GM12801 (cell line): ENCODE data around the gene SAYSD1.

ENCODE experiments used
- TF ChIP-seq, protein P1 (sequence below): IDR thresholded peaks from one replicate; pipeline ENCODE4 v1.5.1; 2011; ENCODE audit warnings: control low read depth; ENCODE audit not compliant: insufficient read length; ENCODE audit errors: extremely low read depth

SAYSD1 gene

DNA sequence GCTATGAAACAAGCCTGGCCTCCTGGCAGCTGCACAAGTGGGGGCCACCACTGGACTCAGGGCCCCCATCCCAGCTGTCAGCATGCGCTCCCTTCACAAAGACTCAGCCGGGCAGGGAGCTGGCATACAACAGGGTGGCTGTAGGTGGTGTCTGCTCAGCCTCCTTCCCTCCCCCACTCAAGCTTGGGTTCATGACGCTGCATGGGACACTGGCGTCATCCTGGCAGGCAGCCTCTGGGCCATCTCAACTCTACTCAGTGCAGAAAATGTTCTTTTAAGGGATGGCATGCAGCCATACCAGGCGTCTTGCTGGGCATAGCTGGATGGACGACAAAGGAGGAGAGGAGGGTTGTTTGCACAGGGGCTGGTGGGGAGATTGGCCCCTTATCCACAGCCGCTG is 30.5 kb downstream of the SAYSD1 start:
- TF ChIP-seq, protein P1, sequence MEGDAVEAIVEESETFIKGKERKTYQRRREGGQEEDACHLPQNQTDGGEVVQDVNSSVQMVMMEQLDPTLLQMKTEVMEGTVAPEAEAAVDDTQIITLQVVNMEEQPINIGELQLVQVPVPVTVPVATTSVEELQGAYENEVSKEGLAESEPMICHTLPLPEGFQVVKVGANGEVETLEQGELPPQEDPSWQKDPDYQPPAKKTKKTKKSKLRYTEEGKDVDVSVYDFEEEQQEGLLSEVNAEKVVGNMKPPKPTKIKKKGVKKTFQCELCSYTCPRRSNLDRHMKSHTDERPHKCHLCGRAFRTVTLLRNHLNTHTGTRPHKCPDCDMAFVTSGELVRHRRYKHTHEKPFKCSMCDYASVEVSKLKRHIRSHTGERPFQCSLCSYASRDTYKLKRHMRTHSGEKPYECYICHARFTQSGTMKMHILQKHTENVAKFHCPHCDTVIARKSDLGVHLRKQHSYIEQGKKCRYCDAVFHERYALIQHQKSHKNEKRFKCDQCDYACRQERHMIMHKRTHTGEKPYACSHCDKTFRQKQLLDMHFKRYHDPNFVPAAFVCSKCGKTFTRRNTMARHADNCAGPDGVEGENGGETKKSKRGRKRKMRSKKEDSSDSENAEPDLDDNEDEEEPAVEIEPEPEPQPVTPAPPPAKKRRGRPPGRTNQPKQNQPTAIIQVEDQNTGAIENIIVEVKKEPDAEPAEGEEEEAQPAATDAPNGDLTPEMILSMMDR: no peak

DNA sequence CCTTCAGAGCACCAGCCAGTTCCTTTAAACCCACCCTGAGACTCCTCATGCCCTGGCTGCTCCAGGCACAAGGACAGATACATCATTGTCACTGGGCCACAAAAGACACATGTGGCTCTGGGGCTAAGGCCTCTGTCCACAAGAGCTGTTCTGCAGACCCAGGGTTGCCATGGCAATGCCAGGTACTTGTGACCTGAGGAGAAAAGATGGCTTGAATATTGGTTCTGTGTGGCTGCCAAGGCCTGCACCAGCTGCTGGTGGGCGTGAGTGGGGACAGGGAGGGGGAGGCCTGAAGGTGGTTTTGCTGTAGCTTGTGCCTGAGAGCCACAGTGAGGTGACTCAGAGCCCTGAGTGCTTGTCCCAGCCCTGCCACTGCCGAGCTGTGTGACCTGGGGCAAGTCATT is 31.8 kb downstream of the SAYSD1 start:
- TF ChIP-seq, protein P1: no peak

DNA sequence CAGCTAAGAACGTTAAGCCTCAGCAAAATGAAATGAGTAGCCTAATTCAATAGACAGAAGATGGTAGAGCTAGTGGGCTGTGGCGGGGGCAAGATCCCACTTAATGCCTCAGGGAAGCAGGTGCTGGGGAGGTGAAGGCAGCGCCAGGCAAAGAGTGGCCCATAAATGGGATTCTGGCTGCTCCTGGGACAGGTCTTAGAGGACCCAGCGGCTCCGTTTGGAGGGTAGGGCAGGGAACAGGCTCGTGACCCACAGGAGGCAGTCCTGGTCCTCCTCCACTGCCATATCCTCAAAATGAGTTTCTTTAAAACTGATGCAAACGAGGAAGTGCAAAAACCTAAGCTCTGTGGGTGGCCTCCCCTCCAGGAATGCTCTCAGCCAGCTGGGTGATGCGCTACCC is 32.7 kb downstream of the SAYSD1 start:
- TF ChIP-seq, protein P1: no peak

DNA sequence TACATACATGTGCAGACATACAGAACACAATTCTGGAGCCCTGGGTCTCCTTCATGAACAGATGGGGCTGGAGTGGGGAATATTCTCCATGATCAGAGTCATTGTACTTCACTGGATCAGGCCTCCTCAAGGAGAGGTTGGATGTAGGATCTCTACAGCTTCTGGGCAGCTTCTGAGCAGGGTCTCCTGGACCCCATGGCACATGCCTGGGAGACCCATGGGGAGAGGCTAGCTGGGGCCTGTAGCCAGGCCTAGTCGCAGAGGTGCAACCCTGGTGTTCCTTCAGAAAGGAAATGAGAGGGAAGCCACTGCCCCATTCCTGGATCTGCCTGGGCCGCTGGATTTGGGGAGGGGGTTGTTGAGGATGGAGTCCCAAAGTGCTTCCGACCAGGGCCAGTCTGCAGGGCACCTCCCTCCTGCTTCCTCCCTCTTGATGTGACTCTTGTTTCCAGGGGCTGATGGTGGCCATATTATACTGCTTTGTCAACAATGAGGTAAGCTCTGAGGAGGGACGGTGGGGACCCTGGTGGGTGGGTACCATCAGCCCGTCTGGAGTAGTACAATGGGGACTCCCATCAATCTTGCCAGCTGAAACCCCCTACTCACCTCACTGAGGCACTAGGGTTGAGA is 34.6 kb downstream of the SAYSD1 start:
- TF ChIP-seq, protein P1: no peak

DNA sequence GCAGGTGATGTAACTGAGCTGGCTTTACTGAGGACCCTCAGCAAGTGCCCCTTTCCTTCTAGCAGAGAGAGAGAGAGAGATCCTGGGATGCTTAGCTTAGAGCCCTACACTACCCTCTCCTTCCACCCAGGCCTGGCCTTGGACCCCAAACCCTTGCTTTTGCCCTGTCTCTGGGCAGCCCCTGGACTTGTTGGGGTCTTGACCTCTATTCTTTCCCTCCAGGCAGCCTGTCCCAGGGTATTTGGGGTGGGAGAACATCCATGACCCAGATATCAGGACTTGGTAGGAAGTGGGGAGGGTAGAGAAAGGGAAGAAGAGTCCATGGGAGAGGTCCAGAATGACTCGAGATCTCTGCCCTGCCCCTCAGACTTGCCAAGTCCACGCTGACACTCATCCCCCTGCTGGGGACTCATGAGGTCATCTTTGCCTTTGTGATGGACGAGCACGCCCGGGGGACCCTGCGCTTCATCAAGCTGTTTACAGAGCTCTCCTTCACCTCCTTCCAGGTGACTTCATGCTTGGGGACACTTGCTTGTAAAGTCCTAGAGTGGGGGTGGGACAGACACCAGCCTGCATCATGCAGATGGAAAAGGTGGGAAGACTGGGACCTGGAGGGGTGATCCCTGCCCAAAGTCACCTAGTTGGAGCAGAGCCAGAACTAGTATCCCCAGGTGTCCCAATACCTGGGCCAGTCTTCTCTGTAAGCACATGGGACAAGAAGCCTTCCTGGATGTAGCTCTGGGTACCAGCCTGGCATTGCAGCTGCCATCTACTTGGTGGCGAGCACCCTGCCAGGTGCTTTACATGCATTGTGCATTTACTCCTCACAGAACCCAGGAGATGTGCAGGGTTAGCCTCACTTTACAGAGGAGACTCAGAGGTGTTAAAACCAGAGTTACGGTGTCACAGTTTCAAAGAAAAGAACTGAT is 35.5 kb downstream of the SAYSD1 start:
- TF ChIP-seq, protein P1: no peak

DNA sequence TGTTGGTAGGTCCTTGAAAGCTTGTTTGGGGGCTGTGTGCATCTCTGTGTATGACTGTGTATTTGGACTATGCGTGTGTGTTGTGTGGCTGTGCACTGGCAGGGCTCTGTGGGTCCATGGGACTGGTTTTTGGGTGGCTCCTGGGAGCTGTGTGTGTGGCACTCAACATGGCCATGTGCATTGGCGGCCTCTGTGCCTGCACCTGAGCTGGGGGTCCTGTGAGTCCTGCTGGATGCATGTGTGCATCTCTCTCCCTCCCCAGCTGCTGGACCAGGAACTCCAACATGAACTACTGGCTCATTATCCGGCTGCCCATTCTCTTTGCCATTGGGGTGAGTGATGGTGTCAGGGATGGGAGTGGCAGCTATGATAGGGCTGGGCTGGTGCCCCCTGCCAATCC is 36.3 kb downstream of the SAYSD1 start:
- TF ChIP-seq, protein P1: no peak

DNA sequence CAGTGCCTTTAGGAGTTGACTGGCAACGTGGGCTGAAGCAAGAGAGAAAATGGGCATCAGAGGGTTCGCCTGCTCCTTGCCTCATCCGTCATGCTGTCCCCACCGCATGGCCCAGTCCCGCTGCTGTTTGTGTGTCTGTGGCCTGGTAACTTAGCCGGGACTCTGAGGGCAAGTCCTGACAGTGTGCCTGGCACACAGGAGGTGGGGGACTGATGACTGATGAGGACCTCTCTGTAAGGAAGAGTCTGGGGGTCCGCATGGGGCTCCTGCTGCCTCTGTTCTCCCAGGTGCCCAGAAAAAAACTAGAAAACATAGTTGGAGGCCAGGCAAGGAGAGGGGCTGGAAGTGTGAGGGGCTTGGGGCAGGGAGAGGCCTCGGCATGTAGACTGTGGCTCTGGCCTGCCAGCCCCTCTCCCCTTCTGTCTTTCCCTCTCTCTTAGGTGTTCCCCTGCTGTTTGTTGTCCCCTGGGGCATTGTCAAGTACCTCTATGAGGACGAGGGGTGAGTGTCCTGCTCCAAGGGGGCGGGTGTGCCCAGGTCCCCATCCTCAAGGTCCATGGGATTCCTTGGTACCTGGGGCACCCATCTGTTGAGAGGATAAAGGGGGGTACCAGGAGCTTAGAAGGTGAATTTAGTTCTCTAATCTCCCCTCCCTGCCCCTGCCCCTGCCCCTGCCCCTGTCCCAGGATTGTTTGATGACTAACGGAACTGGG is 36.9 kb downstream of the SAYSD1 start:
- TF ChIP-seq, protein P1: no peak
